SK-N-MC (cell line): ENCODE data around the gene NCEH1.

ENCODE experiments used
- EZH2 ChIP-seq: fragments of 200-600 bp; sonication (generic); IDR thresholded peaks from one replicate; pipeline ENCODE4 v1.6.1; 2017; ENCODE audit warnings: antibody characterized with exemption
- FOXP2 ChIP-seq: optimal IDR thresholded peaks from 2 replicates; pipeline ENCODE3; 2011; ENCODE audit warnings: mild to moderate bottlenecking, moderate library complexity; ENCODE audit not compliant: insufficient read depth; ENCODE audit errors: extremely low read length, control extremely low read depth
- POLR2AphosphoS5 ChIP-seq: IDR thresholded peaks from 2 replicates; pipeline ENCODE4 v1.6.1; 2012; ENCODE audit warnings: mild to moderate bottlenecking, low read depth, low read length, borderline replicate concordance

- no peak for TF ChIP-seq FOXP2
- no peak for TF ChIP-seq EZH2
- TF ChIP-seq POLR2AphosphoS5 = no peak
These were observed 37.6 kb downstream of the NCEH1 start for GRCh38 chr3:172673210-172673679.
